ENCODE results near the gene OLFML2B.

OLFML2B gene

DNA sequence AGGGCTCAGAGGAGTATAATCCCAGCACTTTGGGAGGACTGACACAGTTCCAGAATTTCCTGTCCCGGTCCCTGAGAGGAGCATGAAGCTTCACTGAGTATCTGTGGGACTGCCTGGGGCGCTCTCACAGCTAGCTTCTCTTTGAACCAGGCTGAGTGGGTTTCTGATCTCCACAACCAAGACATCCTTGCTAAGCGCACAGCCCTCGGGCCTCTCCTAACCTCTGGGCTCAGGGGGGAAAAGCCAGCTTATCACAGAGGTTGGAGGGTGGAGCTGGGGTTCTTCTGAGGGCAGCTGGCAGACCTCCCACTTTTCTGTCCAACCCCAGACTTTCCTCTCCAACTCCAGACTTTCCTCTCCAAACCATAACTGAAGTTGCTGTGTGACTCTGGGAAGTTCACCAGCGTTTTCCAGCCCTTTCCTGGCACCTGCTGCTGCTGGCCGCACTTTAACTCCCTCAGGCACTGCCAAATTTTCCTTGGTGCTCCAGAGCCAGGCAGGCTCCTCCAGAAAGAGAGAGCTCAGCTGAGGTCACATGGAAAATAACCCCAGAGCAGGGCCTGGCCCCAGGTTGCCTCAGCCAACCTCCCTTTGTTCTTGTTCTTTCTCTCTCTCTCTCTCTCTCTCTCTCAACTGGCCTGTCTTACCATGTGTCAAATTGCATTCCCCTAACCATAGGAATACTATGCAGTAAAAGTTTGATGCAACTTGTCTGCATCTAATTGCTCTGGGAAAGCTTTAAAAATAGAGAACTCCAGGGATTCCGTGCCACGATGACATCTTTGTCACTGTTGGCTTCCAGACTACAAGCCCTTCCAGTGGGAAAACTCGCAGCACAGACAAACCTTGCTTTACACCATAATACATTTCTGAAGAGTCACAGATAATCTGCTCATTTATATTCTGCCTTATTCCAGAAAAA, 49.5 kb downstream of the OLFML2B start:
- no peak for DNase-seq

DNA sequence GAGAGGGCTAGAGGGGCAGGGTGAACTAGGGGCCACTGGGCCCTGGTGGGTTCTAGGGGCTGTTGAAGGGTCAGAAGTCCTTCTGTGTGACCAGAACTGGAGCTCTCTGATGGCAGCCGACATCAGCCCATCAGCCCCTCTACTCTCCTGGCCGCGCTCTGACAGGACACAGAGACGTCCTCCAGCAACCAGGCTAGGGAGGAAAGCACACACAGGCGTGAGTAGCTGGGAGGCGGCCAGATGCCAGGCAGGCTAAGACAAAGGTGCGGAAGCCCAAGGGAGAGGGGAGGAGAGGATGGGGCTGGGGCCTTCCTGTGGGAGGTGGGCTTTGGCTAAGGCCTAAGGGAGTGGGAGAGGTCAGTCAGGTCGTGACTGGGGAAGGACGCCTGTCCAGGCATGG, 50.8 kb downstream of the OLFML2B start:
- DNase-seq, result no peak

DNA sequence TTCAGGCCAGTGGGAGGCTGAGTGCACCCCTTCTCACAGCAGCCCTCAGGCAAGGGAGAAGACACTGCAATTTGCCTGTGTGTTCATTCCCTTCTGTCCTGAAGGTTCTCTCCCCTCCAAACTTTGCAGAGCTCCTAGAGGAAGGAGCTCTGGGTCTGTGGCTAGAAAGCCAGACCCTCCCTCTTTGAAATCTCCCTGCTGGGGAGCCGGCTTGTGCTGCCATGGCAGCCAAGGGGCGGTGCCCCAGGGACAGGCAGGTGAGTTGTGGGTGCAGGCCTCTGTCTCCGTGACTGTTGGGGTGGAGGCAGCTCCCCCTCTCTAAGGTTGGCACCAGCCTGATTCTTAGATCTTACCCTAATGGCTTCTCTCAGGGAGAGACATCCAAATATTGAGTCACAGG, 53.0 kb downstream of the OLFML2B start:
- no peak for DNase-seq

DNA sequence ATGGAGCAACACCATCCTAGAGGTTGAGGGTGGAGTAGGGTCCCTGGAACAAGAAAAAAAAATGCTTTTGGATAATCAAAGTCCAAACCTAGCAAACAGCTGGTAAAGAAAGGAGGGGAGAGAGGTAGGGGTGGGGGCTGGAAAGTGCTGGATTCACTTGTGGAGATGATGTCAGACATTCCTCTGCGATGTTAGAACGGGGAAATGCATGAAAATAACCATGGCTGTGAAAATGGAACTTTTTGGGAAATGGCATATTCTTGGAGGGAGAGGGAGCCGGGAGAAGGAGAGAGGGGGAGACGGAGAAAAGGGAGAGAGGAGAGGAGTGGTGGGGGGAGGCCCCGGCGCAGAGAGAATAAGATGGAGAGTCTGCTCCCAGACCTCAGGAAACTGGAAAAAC, 53.6 kb downstream of the OLFML2B start:
- DNase-seq, result no peak

DNA sequence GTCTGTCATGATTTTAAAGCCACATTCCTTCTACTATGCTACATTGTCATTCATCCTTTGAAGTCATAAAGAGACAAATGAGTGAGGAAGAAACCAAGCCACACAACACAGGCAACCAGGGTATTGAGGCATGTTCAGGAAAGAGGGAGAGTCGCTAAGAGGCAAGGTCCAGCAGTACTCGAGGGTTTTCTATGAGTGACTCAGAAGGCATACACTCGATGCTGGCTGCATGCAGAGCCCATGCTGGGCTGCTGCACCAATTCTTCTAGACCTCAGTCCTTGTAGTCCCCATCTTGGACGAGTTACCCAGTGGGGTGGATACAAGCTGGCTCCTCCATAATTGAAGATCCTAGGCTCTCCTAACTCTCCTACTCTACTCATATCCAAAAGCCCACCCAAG, 57.6 kb downstream of the OLFML2B start:
- DNase-seq, result no peak

DNA sequence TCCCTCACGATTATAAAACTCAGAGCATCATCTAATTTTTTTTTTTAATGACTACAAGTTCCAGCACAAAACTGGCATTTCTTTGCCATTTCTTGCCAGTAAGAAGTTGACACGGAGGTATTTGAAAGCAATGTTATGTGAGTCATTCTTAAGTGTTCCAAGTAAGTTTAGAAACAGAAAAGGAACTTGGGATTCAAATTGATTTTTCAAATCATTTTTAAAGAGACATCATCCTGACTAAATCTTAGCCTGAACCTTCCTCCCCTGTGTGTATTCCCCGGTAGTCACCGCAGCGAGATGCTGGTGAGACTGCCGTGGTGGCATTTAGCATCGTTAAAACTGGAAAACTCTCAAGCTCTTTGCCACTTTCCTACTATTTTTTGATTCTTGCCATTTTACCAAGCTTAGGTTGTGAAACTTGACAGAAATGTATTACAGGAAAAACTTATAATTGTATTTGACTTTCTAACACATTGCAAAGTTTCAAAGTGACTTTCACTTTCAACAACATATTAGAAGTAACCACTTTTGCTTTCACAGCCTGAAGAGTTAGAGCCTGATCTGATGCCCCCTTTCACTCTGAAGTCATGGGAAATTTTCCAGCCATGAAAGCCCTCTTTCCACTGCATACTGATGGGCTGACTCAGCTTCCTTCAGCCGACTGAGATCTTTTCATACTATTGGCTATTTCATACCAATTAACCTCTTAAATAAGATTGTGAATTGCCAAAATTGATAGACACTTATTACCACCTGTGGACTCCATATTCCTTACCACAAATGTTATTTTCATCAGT, 61.4 kb downstream of the OLFML2B start:
- no peak for DNase-seq

DNA sequence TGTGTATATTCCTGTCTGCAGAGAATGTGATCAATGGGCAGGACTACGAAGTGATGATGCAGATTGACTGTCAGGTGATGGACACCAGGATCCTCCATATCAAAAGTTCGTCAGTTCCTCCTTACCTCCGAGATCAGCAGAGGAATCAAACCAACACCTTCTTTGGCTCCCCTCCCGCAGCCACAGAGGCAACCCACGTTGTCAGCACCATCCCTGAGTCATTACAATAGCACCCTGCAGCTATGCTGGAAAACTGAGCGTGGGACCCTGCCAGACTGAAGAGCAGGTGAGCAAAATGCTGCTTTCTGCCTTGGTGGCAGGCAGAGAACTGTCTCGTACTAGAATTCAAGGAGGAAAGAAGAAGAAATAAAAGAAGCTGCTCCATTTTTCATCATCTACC, 65.2 kb downstream of the OLFML2B start:
- no peak for DNase-seq

DNA sequence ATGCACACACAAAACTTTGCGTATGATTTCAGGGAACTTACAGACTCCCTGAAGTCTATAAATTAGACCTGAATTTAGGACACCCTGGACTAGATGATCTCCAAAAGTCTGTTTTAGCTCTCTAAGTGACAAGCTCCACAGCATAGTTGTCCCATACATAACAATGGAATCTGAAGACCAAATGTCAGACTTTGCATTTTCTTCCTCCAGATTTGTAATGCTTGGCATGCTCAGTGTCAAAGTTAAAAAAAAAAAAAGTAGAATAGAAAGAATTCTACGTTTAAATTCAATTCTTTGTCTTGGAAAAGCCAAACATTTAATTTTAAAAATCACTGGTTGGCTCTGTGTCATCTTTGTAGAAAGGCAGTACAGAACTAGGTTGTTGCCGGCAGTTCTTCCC, 66.7 kb downstream of the OLFML2B start:
- no peak for DNase-seq

DNA sequence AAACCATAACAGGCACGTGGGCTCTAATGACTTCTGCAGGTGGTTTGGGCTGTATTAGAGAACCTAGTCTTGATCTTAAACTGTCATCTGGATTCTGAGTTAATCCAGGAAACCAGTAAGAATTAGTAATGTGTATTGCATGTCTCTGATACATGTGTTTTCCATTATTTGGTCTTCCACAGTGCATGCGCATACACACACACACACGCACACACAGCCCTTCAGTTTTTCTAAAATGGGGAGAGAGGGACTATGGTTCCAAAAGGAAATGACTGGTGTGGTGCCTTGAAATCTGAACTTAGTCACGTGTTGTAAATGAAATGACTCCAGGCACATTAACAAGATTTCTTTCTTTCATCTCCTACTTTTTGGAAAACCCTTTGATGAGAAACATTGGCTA, 67.6 kb downstream of the OLFML2B start:
- no peak for DNase-seq

DNA sequence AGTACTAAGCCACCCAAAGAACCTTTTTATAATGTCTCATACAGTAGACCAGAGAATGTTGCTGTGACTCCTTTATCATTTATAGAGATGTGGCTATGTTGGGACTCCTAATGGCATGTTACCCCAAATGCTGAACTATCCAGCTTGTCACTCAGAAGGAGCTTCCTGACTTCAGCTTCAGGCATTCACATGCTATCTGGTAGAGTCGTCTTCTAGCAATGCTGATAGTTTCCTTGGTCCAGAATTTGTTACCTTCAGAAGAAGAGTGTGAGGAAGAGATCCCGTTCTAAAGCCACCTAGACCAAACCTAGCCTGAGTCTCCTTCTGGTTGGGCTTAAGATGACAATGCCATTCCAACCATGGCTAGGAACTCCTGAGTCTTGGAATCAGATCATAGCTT, 68.1 kb downstream of the OLFML2B start:
- no peak for DNase-seq

DNA sequence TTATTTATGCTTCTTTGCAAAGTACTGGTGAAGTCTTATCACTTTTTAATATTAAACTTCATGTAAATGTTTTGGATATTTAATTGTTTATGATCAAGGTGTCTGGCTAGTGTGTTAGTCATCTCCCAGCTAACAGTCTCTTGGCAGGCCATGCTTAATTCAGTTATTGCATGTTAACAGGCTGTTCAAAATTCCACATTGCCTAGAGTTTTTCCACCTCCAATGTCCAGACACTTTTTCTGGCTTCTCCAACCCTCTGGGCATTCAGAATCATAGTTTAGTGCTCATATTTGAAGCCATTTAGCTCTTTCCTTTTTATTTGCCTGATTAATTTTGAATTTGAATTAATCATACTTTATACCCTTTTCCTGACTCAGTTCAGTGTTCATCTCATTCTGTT, 69.2 kb downstream of the OLFML2B start:
- DNase-seq, result no peak

DNA sequence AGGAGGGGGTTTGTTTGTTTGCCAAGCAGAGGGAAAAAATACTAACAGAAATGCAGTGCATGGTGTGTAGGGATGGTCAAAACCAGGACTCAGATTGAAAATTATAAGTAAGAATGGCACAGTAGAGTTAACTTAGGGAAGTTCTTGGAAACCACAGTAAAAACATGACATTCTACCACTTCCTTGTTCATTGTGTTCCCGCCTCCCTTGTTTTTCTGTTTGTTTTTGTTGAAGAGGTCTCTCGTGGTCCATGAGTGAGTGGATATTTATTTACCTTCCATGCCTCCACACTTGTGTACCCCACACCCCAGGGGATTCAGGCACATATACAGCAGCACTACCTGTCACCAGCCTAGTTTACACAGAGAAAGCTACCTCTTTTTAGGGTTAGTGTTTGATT, 69.6 kb downstream of the OLFML2B start:
- DNase-seq, result no peak

DNA sequence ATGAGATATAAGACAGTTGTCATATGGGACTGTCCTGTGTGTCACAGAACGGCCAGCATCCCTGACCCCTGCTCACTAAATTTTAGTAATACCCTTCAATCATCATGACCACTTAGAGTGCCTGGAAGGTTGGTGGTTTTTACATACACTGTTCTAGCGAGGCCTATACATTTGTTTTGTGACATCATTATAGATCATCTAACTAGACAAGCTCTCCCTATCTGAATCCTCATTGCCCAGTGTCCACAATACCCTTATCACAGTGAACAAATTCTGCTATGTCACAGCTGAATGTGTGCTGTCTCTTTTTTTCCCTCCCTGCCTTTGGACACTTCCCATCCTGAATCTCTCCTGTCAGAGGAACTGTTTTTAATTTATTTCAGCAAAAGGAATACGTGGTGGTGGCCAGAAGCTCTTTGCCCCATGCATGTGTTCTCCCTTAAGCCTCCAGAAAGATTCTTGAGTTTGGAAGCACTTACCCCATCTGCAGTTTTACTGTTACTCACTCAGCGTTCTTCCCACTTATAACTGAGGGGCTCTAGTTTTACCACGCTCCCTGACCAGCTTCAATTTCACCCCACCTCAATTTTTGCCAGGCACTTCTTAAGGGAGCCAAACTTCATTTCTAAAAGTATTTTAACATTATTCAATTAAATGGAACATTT, 70.3 kb downstream of the OLFML2B start:
- no peak for DNase-seq

DNA sequence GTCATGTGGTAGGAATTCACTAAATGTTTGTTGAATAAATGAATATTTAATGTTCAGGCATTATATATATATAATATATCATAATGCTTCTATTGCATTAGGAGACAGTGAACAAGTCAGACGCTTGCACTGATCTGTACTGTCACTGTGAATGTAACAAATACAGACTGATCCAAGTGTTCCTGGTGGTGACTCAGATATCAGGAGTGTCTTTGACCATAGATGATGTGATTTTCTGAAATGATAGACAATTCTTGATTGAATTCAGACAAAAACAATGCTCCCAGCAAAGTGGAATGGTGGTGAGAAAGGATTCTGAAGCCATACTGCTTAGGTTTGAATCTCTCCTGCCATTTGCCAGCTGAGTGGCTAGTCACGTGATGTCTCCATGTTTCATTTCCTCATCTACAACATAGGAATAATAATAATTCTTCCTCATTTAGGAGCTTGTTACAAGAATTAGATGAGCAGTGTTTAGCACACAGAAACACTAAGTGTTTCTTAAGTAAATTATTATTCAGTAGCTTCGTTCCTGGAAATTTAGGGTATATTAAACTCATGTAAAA, 71.0 kb downstream of the OLFML2B start:
- DNase-seq, result no peak

DNA sequence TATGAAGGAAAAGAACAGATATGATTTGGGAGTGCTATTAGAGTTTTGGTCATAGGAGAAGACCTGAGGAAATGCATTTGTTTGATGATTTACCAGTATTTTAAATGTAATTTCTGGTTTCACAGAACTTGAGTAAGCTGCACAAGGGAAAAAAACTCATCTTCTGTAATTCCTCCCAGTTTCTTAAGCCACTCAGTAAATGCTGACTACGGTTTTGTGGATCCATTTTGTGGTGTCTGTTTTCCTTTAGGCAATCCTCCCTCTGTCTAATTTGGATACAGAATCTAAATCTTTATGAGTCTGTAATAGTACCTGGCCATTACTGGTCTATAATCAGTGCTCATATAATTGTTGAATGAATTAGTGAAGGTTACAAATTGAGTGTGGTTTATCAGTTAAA, 72.0 kb downstream of the OLFML2B start:
- no peak for DNase-seq

DNA sequence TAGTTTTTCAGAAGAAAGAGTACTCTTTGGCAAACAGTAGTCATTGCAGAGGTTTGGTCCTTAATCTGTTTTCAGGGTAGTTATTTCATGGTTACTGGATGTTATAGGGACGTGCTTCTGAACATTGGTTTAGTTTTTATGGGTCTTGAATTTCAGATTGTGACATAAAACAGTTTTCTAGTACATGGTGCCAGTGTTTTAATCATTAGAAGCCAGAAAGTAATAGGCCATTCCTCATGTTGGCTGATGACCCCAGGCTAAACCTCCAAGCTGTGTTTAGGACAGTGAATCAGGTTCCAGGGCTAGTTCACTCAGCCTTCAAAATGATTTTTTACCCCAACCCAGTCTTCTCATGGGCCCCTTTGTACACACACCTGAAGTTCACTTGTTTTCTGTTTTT, 73.3 kb downstream of the OLFML2B start:
- no peak for DNase-seq

DNA sequence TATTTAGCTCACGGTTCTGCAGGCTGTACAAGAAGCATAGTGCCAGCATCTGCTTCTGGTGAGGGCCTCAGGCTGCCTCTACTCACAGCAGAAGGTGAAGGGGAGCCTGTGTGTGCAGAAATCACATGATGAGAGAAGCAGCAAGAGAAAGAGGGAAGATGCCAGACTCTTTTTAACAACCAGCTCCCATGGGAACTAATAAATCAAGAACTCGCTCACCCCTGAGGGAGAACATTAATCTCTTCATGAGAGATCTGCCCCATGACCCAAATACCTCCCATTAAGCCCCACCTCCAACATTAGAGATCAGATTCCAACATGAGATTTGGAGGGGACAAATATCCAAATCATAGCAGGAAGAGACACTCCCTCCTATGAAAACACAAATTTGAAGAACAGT, 74.1 kb downstream of the OLFML2B start:
- no peak for DNase-seq

DNA sequence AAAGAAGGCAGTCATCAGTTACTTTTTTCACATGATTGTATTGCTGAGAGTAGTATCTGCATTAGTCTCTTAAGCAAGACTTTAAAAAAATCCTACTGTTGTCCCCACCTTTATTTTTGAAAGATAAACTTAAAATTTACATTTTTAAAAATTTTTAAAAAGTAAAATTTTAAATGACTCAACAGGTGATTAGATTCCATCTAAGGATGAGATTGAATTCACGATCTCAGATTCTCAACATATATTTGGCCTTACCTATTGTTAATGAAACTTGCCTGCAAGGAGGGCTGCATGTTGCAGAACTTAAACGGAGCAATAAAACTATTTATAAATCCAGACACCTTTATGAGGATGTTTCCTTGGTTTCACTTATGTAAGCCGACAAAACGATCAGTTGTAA, 75.2 kb downstream of the OLFML2B start:
- no peak for DNase-seq

DNA sequence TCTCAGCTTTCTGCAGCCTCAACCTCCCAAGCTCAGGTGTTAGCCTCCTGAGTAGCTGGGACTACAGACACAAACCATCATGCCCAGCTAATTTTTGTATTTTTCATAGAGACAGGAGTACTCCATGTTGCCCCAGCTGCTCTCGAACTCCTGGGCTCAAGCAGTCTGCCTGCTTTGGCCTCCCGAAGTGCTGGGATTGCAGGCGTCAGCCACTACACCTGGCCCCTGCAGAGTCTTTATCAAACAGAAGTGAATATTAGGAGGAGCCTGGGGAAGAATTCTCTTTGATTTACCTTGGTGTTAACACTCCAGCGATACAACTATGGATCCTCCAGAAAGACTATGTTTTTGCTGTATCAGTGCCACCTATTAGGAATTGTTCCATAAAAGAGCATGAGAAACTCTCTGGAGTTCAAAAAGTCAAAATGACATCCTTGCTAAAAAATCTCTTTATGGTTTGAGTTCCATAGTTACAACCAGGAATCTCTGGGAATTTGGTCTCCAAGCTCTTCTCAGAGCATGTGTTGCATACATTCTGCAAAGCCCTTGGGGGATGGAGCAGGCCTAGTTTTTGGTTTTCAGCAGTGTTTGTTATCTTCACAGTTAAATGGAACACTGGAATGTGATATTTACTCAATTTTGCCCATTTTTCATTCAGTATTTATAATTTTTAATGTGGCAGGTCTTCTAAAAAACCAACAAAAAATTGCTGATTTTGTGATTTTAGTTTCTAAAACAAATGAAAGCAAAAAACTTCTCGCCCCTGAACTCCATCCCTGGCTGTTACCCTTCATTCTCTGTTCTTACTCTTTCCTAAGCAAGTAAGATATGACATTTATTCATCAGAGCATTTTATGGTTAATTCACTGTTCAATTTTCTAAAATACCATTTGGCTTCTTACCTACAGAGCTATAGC, 77.3 kb downstream of the OLFML2B start:
- no peak for DNase-seq

DNA sequence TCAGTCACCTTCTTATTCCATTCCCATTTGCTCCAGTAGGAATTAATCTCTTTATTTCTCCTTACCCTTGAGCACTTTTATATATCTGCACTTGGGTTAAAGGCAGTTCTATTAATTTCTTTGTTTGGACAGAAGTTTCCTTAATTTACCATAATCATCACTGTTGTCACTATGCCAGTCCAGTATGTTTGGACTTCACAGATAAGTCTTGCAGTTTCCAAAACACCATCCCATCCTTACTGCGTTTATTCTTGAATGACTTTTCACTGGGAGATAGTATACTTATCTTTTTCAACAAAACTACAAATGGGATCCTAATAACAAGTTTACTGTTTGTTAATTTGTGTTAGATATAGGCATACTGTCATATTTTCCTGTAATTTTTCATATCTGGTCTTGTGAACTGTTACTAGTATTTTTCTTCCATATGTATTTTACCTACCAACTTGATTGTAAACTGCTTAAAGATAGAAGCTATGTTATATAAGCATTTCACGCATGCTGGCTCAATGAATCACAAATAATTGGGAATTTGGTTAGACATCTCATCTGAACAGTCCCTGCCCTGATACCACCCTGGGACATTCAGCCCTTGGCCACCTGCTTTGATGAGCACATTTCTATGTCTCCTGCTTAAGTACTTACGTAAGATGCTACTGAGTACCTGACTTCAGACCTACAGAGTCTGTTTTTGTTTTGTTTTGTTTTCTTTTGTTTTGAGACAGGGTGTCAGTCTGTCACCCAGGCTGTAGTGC, 78.2 kb downstream of the OLFML2B start:
- DNase-seq, result no peak

DNA sequence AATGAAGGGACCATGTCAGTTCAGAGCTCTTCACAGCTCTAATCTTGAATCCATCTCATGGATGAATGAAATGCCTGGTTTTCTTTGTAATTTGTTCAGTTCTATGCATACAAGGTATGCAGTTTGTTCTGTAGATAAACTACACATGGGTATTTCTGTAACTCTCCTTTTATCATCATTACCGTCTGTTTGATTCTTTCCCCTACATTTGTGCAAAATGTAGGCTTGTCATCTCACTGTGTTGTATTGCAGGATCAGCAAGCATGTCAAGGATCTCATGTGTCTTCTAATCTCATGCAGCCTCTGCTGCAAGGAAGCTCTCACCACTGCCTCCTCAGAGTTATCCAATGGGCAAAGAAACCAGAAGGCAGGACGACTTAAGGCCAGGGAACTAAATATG, 79.3 kb downstream of the OLFML2B start:
- no peak for DNase-seq

DNA sequence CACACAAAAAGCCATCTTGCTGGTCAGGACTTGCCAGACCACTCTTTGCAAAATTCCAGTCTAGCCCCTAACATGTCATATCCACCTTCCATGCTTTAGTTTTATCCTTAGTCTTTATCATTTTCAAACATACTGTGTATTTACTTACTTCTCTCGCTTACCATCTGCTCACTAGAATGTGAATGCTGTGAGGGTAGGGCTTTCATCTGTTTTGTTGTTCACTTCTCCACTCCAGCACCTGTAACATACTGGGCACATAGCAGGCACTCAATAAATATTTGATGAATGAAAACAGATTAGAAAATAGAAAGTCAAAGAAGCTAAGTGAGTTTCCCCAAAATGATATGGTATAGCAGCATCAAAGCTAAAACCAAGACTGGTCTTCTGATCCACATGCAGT, 79.9 kb downstream of the OLFML2B start:
- no peak for DNase-seq
